HEK293 (cell line): ENCODE data around the gene MYOG.

Source experiments
- ATF2 ChIP-seq: fragments of 450-650 bp; formaldehyde crosslinking; IDR thresholded peaks from 2 replicates; pipeline ENCODE4 v1.5.1; 2016; ENCODE audit warnings: missing biosample characterization, missing genetic modification characterization, low read depth
- BCL11A ChIP-seq: fragments of 450-650 bp; formaldehyde crosslinking; IDR thresholded peaks from 2 replicates; pipeline ENCODE4 v1.5.1; 2016; ENCODE audit warnings: low read depth, missing biosample characterization, missing genetic modification characterization
- BCL11B ChIP-seq: fragments of 450-650 bp; formaldehyde crosslinking; IDR thresholded peaks from 2 replicates; pipeline ENCODE4 v1.5.1; 2016; ENCODE audit warnings: low read depth, missing biosample characterization, missing genetic modification characterization
- FEZF1 ChIP-seq: fragments of 450-650 bp; formaldehyde crosslinking; IDR thresholded peaks from 2 replicates; pipeline ENCODE4 v1.5.1; 2016; ENCODE audit warnings: missing biosample characterization, missing genetic modification characterization
- HOXD13 ChIP-seq: sonication (generic); formaldehyde crosslinking; IDR thresholded peaks from 2 replicates; pipeline ENCODE4 v1.8.0; 2022; ENCODE audit warnings: missing genetic modification reagents, borderline replicate concordance
- IKZF3 ChIP-seq: fragments of 450-650 bp; IDR thresholded peaks from 2 replicates; pipeline ENCODE4 v1.5.0; 2018; ENCODE audit warnings: missing biosample characterization, mild to moderate bottlenecking, missing genetic modification characterization, moderate library complexity
- MYNN ChIP-seq: fragments of 450-650 bp; formaldehyde crosslinking; IDR thresholded peaks from 2 replicates; pipeline ENCODE4 v1.5.1; 2016; ENCODE audit warnings: missing biosample characterization, missing genetic modification characterization, borderline replicate concordance
- MZF1 ChIP-seq: fragments of 450-650 bp; formaldehyde crosslinking; IDR thresholded peaks from 2 replicates; pipeline ENCODE4 v1.5.1; 2017; ENCODE audit warnings: missing biosample characterization, missing genetic modification characterization, borderline replicate concordance
- YY1 ChIP-seq: fragments of 450-650 bp; formaldehyde crosslinking; IDR thresholded peaks from 2 replicates; pipeline ENCODE4 v1.5.1; 2018; ENCODE audit warnings: missing biosample characterization, missing genetic modification characterization
- ZFP37 ChIP-seq: fragments of 450-650 bp; formaldehyde crosslinking; IDR thresholded peaks from 2 replicates; pipeline ENCODE4 v1.5.1; 2016; ENCODE audit warnings: missing biosample characterization, missing genetic modification characterization
- ZNF114 ChIP-seq: fragments of 450-650 bp; formaldehyde crosslinking; IDR thresholded peaks from 2 replicates; pipeline ENCODE4 v1.5.0; 2017; ENCODE audit warnings: missing biosample characterization, missing genetic modification characterization
- ZNF211 ChIP-seq: fragments of 450-650 bp; formaldehyde crosslinking; IDR thresholded peaks from 2 replicates; pipeline ENCODE4 v1.5.1; 2016; ENCODE audit warnings: low read depth, missing biosample characterization, missing genetic modification characterization
- ZNF292 ChIP-seq: fragments of 450-650 bp; formaldehyde crosslinking; IDR thresholded peaks from 2 replicates; pipeline ENCODE4 v1.5.1; 2016; ENCODE audit warnings: low read depth, missing biosample characterization, missing genetic modification characterization, borderline replicate concordance
- ZNF335 ChIP-seq: fragments of 450-650 bp; formaldehyde crosslinking; conservative IDR thresholded peaks from 2 replicates; pipeline ENCODE4 v1.5.1; 2016; ENCODE audit warnings: missing biosample characterization, missing genetic modification characterization
- ZNF341 ChIP-seq: fragments of 450-650 bp; formaldehyde crosslinking; IDR thresholded peaks from 2 replicates; pipeline ENCODE4; 2016; ENCODE audit warnings: low read depth, missing biosample characterization, missing genetic modification characterization
- ZNF394 ChIP-seq: fragments of 450-650 bp; formaldehyde crosslinking; IDR thresholded peaks from 2 replicates; pipeline ENCODE4 v1.5.1; 2016; ENCODE audit warnings: missing biosample characterization, missing genetic modification characterization, mild to moderate bottlenecking, moderate library complexity, borderline replicate concordance
- ZNF48 ChIP-seq: fragments of 450-650 bp; formaldehyde crosslinking; IDR thresholded peaks from 2 replicates; pipeline ENCODE4 v1.5.1; 2016; ENCODE audit warnings: missing biosample characterization, missing genetic modification characterization
- ZNF529 ChIP-seq: fragments of 450-650 bp; formaldehyde crosslinking; IDR thresholded peaks from 2 replicates; pipeline ENCODE4 v1.5.1; 2017; ENCODE audit warnings: missing genetic modification characterization, missing biosample characterization; ENCODE audit not compliant: insufficient replicate concordance
- ZNF558 ChIP-seq: fragments of 450-650 bp; formaldehyde crosslinking; IDR thresholded peaks from 2 replicates; pipeline ENCODE4 v1.5.1; 2016; ENCODE audit warnings: missing biosample characterization, missing genetic modification characterization
- ZNF571 ChIP-seq: fragments of 450-650 bp; formaldehyde crosslinking; IDR thresholded peaks from 2 replicates; pipeline ENCODE4 v1.5.0; 2017; ENCODE audit warnings: missing biosample characterization, missing genetic modification characterization
- ZNF596 ChIP-seq: fragments of 450-650 bp; IDR thresholded peaks from 2 replicates; pipeline ENCODE4 v1.5.0; 2018; ENCODE audit warnings: missing biosample characterization, mild to moderate bottlenecking, missing genetic modification characterization, moderate library complexity
- ZNF610 ChIP-seq: fragments of 450-650 bp; formaldehyde crosslinking; IDR thresholded peaks from 2 replicates; pipeline ENCODE4 v1.5.1; 2016; ENCODE audit warnings: missing biosample characterization, missing genetic modification characterization, borderline replicate concordance
- ZNF654 ChIP-seq: fragments of 450-650 bp; formaldehyde crosslinking; IDR thresholded peaks from 2 replicates; pipeline ENCODE4 v1.5.1; 2016; ENCODE audit warnings: low read depth, missing biosample characterization, missing genetic modification characterization
- ZNF791 ChIP-seq: fragments of 450-650 bp; formaldehyde crosslinking; IDR thresholded peaks from 2 replicates; pipeline ENCODE4 v1.5.1; 2016; ENCODE audit warnings: missing biosample characterization, missing genetic modification characterization
- ZNF843 ChIP-seq: fragments of 450-650 bp; formaldehyde crosslinking; IDR thresholded peaks from 2 replicates; pipeline ENCODE4 v1.5.1; 2016; ENCODE audit warnings: missing biosample characterization, missing genetic modification characterization
- ZSCAN30 ChIP-seq: fragments of 450-650 bp; IDR thresholded peaks from 2 replicates; pipeline ENCODE4 v1.5.1; 2018; ENCODE audit warnings: missing biosample characterization, mild to moderate bottlenecking, missing genetic modification characterization, moderate library complexity
- TF ChIP-seq, protein P1 (sequence below): fragments of 450-650 bp; IDR thresholded peaks from 2 replicates; pipeline ENCODE4 v1.5.1; 2018; ENCODE audit warnings: missing biosample characterization, missing genetic modification characterization

Gene MYOG

DNA sequence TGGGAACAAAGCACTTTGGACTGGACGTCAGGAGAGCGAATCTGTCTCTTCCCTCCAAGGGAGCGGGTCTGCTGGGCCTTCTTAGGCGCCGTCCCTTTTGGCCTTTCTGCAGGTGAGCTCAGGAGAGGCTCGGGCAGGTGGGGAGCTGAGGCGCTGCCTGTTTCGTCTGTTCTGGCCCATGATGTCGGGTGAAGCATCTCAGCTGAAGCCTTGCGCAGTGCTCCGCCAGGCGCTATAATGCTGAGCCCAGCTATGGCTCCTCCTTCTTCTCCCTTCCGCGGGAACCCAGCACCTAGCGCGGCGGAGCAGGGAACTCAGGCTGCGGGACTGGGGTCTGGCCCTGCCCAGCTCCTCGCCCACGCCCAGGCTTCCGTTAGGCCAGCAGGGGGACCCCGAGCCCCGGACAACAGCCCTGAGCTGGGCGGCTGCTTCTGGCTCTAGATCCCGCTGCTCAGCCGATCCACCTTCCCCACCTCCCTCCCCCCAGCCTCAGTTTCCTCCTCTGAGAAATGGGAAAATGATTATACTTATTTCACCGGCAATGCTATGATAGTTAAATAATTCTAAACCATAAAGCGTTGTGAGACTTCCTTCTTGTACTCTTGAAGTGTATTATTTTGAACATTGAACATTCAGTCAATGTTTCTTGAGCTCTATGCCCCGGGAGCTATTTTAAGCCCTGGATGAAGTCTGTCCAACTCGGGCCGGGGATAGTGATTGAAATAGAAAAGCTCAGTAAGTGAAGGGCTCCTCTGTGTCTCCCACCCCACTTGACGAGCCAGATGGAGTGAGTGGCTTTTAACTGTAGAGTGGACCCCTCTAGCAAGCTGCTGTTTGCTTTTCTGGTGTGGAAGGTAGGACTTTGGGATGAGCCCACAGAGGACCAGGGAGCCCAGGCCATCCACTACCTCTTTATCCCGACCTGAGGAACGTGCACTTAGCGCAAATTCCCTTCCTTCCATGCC, 32.1 kb upstream of the MYOG start (continued):
- TF ChIP-seq FEZF1 (tag by site-specific recombination) (no peak), YY1 (tag by site-specific recombination) (no peak), ZNF843 (tag by site-specific recombination) (no peak), ZNF558 (tag by site-specific recombination) (no peak), ZNF654 (tag by site-specific recombination) (peak; percentile 84), ZNF394 (tag by site-specific recombination) (no peak), BCL11B (tag by site-specific recombination) (no peak), MYNN (tag by site-specific recombination) (no peak), ZNF114 (no peak), IKZF3 (tag by site-specific recombination) (no peak), HOXD13 (CRISPR knock-in tag) (no peak), ZNF529 (tag by site-specific recombination) (no peak), ATF2 (tag by site-specific recombination) (no peak), ZNF341 (tag by site-specific recombination) (peak; percentile 97), ZNF48 (tag by site-specific recombination) (no peak), ZFP37 (tag by site-specific recombination) (no peak), ZNF292 (tag by site-specific recombination) (no peak), ZNF571 (tag by site-specific recombination) (no peak), BCL11A (tag by site-specific recombination) (no peak), ZNF335 (tag by site-specific recombination) (peak; percentile 38; the same call in 1 of the 2 replicates), ZNF791 (no peak), MZF1 (tag by site-specific recombination) (peak; percentile 74; the same call in 1 of the 2 replicates), ZNF596 (tag by site-specific recombination) (no peak), ZSCAN30 (tag by site-specific recombination) (0 out of 2 replicates have a peak, but pooled peaks have one; percentile 38), ZNF211 (tag by site-specific recombination) (no peak), ZNF610 (no peak)
- TF ChIP-seq, protein P1, sequence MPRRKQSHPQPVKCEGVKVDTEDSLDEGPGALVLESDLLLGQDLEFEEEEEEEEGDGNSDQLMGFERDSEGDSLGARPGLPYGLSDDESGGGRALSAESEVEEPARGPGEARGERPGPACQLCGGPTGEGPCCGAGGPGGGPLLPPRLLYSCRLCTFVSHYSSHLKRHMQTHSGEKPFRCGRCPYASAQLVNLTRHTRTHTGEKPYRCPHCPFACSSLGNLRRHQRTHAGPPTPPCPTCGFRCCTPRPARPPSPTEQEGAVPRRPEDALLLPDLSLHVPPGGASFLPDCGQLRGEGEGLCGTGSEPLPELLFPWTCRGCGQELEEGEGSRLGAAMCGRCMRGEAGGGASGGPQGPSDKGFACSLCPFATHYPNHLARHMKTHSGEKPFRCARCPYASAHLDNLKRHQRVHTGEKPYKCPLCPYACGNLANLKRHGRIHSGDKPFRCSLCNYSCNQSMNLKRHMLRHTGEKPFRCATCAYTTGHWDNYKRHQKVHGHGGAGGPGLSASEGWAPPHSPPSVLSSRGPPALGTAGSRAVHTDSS (tag by site-specific recombination) = no peak
- TF ChIP-seq, all 188 proteins: peak for 17
